SK-N-SH treated with all-trans-retinoic acid at 6 μM for 48 hours (cell line): ENCODE data around the gene LRRC25.

ENCODE experiments used
- ARNTL ChIP-seq: fragments of 450-650 bp; formaldehyde crosslinking; IDR thresholded peaks from 2 replicates; pipeline ENCODE4 v1.5.0; 2020; ENCODE audit warnings: low read depth, mild to moderate bottlenecking, moderate library complexity, borderline replicate concordance
- CREB5 ChIP-seq: fragments of 250-450 bp; sonication (Bioruptor Pico); IDR thresholded peaks from 2 replicates; pipeline ENCODE4 v1.5.1; 2020; ENCODE audit warnings: low read depth, mild to moderate bottlenecking, moderate library complexity
- CSRNP3 ChIP-seq: fragments of 250-450 bp; sonication (Bioruptor Pico); IDR thresholded peaks from 2 replicates; pipeline ENCODE4 v1.5.1; 2021; ENCODE audit warnings: mild to moderate bottlenecking, moderate library complexity
- ESRRG ChIP-seq: fragments of 250-450 bp; sonication (Bioruptor Pico); IDR thresholded peaks from 2 replicates; pipeline ENCODE4 v1.6.1; 2021; ENCODE audit warnings: mild to moderate bottlenecking
- OSR1 ChIP-seq: fragments of 250-450 bp; sonication (Bioruptor Pico); IDR thresholded peaks from 2 replicates; pipeline ENCODE4 v1.8.0; 2022; ENCODE audit warnings: moderate library complexity, mild to moderate bottlenecking, inconsistent platforms
- PATZ1 ChIP-seq: fragments of 250-450 bp; sonication (Bioruptor Pico); IDR thresholded peaks from 2 replicates; pipeline ENCODE4 v1.8.0; 2020; ENCODE audit warnings: mild to moderate bottlenecking, moderate library complexity, borderline replicate concordance
- PPARA ChIP-seq: fragments of 250-450 bp; sonication (Bioruptor Pico); IDR thresholded peaks from 2 replicates; pipeline ENCODE4 v1.5.0; 2020; ENCODE audit warnings: mild to moderate bottlenecking, borderline replicate concordance
- RARB ChIP-seq: fragments of 250-450 bp; sonication (Bioruptor Pico); IDR thresholded peaks from 2 replicates; pipeline ENCODE4 v1.8.0; 2021; ENCODE audit warnings: mild to moderate bottlenecking, moderate library complexity
- TOX ChIP-seq: fragments of 250-450 bp; sonication (Bioruptor Pico); IDR thresholded peaks from 2 replicates; pipeline ENCODE4 v1.8.0; 2021; ENCODE audit warnings: mild to moderate bottlenecking, moderate library complexity, borderline replicate concordance
- ZC3H10 ChIP-seq: fragments of 250-450 bp; sonication (Bioruptor Pico); IDR thresholded peaks from 2 replicates; pipeline ENCODE4 v1.5.1; 2021; ENCODE audit warnings: mild to moderate bottlenecking, moderate library complexity
- ZFP3 ChIP-seq: fragments of 250-450 bp; sonication (Bioruptor Pico); IDR thresholded peaks from 2 replicates; pipeline ENCODE4 v1.5.0; 2020; ENCODE audit warnings: mild to moderate bottlenecking, moderate library complexity
- ZNF70 ChIP-seq: fragments of 450-650 bp; formaldehyde crosslinking; IDR thresholded peaks from 2 replicates; pipeline ENCODE4 v1.5.0; 2020; ENCODE audit warnings: mild to moderate bottlenecking, moderate library complexity

DNA sequence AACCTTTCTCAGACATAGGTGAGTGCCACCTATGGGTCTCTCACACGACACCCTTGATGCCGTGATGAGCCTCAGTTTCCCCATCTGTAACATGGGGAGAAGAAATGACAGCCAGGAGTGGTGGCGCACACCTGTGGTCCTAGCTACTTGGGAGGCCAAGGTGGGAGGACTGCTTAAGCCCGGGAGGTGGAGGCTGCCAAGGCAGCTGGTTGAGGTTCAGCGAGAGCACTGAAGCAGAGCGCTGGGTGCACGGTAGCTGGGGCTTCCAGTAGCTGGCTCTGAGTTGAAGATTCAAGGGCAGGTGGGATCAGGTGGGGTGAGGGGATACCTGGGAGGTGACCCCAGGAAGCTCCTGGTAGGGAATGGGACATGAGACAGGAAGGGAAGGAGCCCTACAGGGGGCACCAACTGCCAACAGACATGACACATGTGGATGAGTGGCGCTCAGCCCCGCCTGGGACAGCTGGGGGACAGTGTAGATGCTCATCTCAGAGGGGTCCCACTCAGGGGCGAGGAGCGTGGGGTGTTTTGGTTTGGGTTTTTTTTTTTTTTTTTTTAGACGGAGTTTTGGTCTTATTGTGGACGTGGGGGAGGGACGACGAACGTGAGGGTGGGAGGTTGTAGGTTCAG lies 15.3 kb upstream of the LRRC25 start:
- TF ChIP-seq CREB5 (CRISPR knock-in tag) (no peak), RARB (CRISPR knock-in tag) (no peak), ZFP3 (CRISPR knock-in tag) (no peak), ZC3H10 (CRISPR knock-in tag) (no peak), PPARA (CRISPR knock-in tag) (no peak), PATZ1 (no peak), ARNTL (CRISPR knock-in tag) (no peak), ESRRG (CRISPR knock-in tag) (no peak), ZNF70 (no peak), OSR1 (no peak), CSRNP3 (CRISPR knock-in tag) (no peak), TOX (CRISPR knock-in tag) (no peak)
